ENCODE results near the gene CYSTM1. TPM values are rescaled to one million over a fixed set of nuclear protein-coding genes. Genes with fewer than 3 reads are reported as not detected.

CYSTM1 gene
- total and polyA plus RNA-seq, 2 of the 8 experiments (the other 6 are each of a cell fraction or from before 2014, with no cell fraction given): 25.0 to 47.8 TPM

DNA sequence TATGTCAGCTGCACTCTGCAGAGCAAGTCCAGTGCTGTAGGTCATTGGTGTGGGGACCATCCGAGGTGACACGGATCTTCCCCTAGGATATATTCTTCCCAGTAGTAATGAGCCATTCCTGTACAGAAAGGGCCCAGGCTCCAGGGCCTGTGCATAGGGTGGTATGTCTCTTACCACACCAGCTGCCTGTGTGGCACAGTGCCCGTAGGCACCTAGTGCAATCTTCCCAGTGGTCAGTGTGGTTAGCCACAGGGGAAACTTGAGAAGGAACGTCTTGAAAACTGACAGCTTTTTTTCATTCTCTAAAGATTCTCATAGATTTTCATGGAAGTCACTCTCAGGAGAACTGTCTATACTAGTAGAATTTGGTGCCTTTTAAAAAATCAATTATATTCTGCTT is 39.8 kb downstream of the CYSTM1 start (continued):
- TF ChIP-seq POLR2AphosphoS5 (IDR thresholded peaks at IDR 0.05; ENCODE audit: low read depth, low read length) (no peak), RBBP5 (IDR thresholded peaks at IDR 0.05; ENCODE audit: borderline replicate concordance, low read depth, low read length) (no peak), POLR2A (IDR thresholded peaks at IDR 0.05; ENCODE audit: control extremely low read depth in 1 of 2, low read depth in 2 of 2, low read length in 2 of 2) (no peak), RAD21 (IDR thresholded peaks at IDR 0.05 in 1 of 2, conservative IDR thresholded peaks at IDR 0.05 in 1 of 2; ENCODE audit: low read depth in 2 of 2, low read length in 2 of 2) (no peak), SP1 (IDR thresholded peaks at IDR 0.05; ENCODE audit: low read depth, low read length) (no peak), FOSL1 (IDR thresholded peaks at IDR 0.05; ENCODE audit: insufficient read depth, low read depth, low read length) (no peak)
- TF ChIP-seq, protein P1, sequence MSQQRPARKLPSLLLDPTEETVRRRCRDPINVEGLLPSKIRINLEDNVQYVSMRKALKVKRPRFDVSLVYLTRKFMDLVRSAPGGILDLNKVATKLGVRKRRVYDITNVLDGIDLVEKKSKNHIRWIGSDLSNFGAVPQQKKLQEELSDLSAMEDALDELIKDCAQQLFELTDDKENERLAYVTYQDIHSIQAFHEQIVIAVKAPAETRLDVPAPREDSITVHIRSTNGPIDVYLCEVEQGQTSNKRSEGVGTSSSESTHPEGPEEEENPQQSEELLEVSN (IDR thresholded peaks at IDR 0.05): no peak

Measured in H1 (cell line).